H9 (cell line): ENCODE data around the gene FOXR1. TPM values are rescaled to one million over a fixed set of nuclear protein-coding genes. Genes with fewer than 3 reads are reported as not detected.

Experiments used
- DNase-seq: peaks from one replicate; pipeline ENCODE4 v3.0.0-alpha.2; 2017
- H2AFZ ChIP-seq: one replicate; pipeline ENCODE4 v1.6.1; 2013; ENCODE audit warnings: mild to moderate bottlenecking, low read length, control low read depth, moderate library complexity
- H2AK5ac ChIP-seq: 2 replicates; pipeline ENCODE4 v1.6.1; 2013; ENCODE audit warnings: low read length, control low read depth, mixed read lengths; ENCODE audit not compliant: insufficient read length
- H2BK120ac ChIP-seq: one replicate; pipeline ENCODE4 v1.6.1; 2013; ENCODE audit warnings: low read depth, mild to moderate bottlenecking, low read length, control low read depth, inconsistent platforms; ENCODE audit not compliant: poor library complexity, severe bottlenecking
- H2BK12ac ChIP-seq: 2 replicates; pipeline ENCODE4 v1.6.1; 2013; ENCODE audit warnings: low read length, control low read depth, mixed read lengths, low read depth; ENCODE audit not compliant: insufficient read length
- H2BK15ac ChIP-seq: 2 replicates; pipeline ENCODE4 v1.6.1; 2013; ENCODE audit warnings: low read depth, low read length, control low read depth
- H2BK20ac ChIP-seq: one replicate; pipeline ENCODE4 v1.6.1; 2013; ENCODE audit warnings: low read depth, mild to moderate bottlenecking, low read length, control low read depth, inconsistent platforms; ENCODE audit not compliant: poor library complexity, severe bottlenecking
- H2BK5ac ChIP-seq: 2 replicates; pipeline ENCODE4 v1.6.1; 2013; ENCODE audit warnings: low read length, control low read depth, mixed read lengths; ENCODE audit not compliant: insufficient read length
- H3K14ac ChIP-seq: 2 replicates; pipeline ENCODE4 v1.6.1; 2013; ENCODE audit warnings: low read length, control low read depth; ENCODE audit not compliant: insufficient read depth
- H3K18ac ChIP-seq: 2 replicates; pipeline ENCODE4 v1.6.1; 2013; ENCODE audit warnings: low read depth, mild to moderate bottlenecking, mixed read lengths, low read length, control low read depth; ENCODE audit not compliant: insufficient read length
- H3K23ac ChIP-seq: 2 replicates; pipeline ENCODE4 v1.6.1; 2013; ENCODE audit warnings: low read length, control low read depth, mixed read lengths, low read depth; ENCODE audit not compliant: insufficient read length
- H3K23me2 ChIP-seq: 2 replicates; pipeline ENCODE4 v1.6.1; 2013; ENCODE audit warnings: low read depth, mild to moderate bottlenecking, mixed read lengths, low read length, control low read depth; ENCODE audit not compliant: insufficient read length, poor library complexity, severe bottlenecking
- H3K27ac ChIP-seq: 2 replicates; pipeline ENCODE4 v1.5.1; 2013; ENCODE audit warnings: low read length, control low read depth, mixed read lengths, low read depth; ENCODE audit not compliant: insufficient read length
- H3K27me3 ChIP-seq: 2 replicates; pipeline ENCODE4 v1.6.1; 2013; ENCODE audit warnings: low read length, control low read depth, inconsistent platforms; ENCODE audit not compliant: insufficient read depth
- H3K4ac ChIP-seq: 2 replicates; pipeline ENCODE4 v1.6.1; 2013; ENCODE audit warnings: low read depth, mild to moderate bottlenecking, control low read depth, inconsistent platforms, low read length, moderate library complexity
- H3K4me1 ChIP-seq: 2 replicates; pipeline ENCODE4 v1.6.1; 2013; ENCODE audit warnings: low read length, control low read depth, inconsistent platforms; ENCODE audit not compliant: insufficient read depth
- H3K4me2 ChIP-seq: 2 replicates; pipeline ENCODE4 v1.6.1; 2013; ENCODE audit warnings: low read length, control low read depth, mixed read lengths; ENCODE audit not compliant: insufficient read length, insufficient read depth
- H3K56ac ChIP-seq: 2 replicates; pipeline ENCODE4 v1.6.1; 2013; ENCODE audit warnings: low read depth, mild to moderate bottlenecking, mixed read lengths, low read length, control low read depth; ENCODE audit not compliant: insufficient read length
- H3K79me1 ChIP-seq: 2 replicates; pipeline ENCODE4 v1.6.1; 2013; ENCODE audit warnings: low read depth, mild to moderate bottlenecking, moderate library complexity, low read length, control low read depth, inconsistent platforms; ENCODE audit not compliant: insufficient read depth, poor library complexity, severe bottlenecking
- H3K79me2 ChIP-seq: 2 replicates; pipeline ENCODE4 v1.6.1; 2013; ENCODE audit warnings: low read length, control low read depth, inconsistent platforms; ENCODE audit not compliant: insufficient read depth
- H3K9ac ChIP-seq: 2 replicates; pipeline ENCODE4 v1.6.1; 2013; ENCODE audit warnings: low read length, control low read depth, mixed read lengths; ENCODE audit not compliant: insufficient read length; ENCODE audit errors: extremely low read depth
- H3K9me3 ChIP-seq: one replicate; pipeline ENCODE4 v1.6.1; 2013; ENCODE audit warnings: low read depth, low read length, inconsistent platforms; ENCODE audit not compliant: control insufficient read depth
- H3T11ph ChIP-seq: one replicate; pipeline ENCODE4 v1.6.1; 2013; ENCODE audit warnings: mild to moderate bottlenecking, low read length, control low read depth, inconsistent platforms
- H4K20me1 ChIP-seq: one replicate; pipeline ENCODE4 v1.6.1; 2013; ENCODE audit not compliant: control insufficient read depth, insufficient read length, insufficient read depth
- H4K5ac ChIP-seq: 2 replicates; pipeline ENCODE4 v1.6.1; 2013; ENCODE audit warnings: low read depth, mild to moderate bottlenecking, mixed read lengths, low read length, control low read depth; ENCODE audit not compliant: insufficient read length
- H4K8ac ChIP-seq: replicated peaks from 2 replicates; pipeline ENCODE4 v1.6.1; 2013; ENCODE audit warnings: low read length, control low read depth, mixed read lengths, low read depth; ENCODE audit not compliant: insufficient read length
- H4K91ac ChIP-seq: 2 replicates; pipeline ENCODE4 v1.6.1; 2013; ENCODE audit warnings: low read depth, mild to moderate bottlenecking, moderate library complexity, mixed read lengths, low read length, control low read depth; ENCODE audit not compliant: insufficient read length
- H3K27ac Mint-ChIP-seq, 3 experiments: 2 replicates in 2 of 3; 3 replicates in 1 of 3; pipeline ENCODE4 v1.8.0; 2020 to 2021; ENCODE audit warnings: mixed read lengths in 3 of 3, mild to moderate bottlenecking in 1 of 3, moderate library complexity in 1 of 3
- H3K27me3 Mint-ChIP-seq: 2 replicates; pipeline ENCODE4 v1.8.0; 2021; ENCODE audit warnings: low read depth, mild to moderate bottlenecking, moderate library complexity, mixed read lengths
- H3K36me3 Mint-ChIP-seq, 3 experiments: 2 replicates in 2 of 3; 3 replicates in 1 of 3; pipeline ENCODE4 v1.8.0; 2020 to 2021; ENCODE audit warnings: low read depth in 3 of 3, mixed read lengths in 3 of 3; ENCODE audit not compliant: insufficient read depth in 1 of 3
- H3K4me1 Mint-ChIP-seq, 2 experiments: 2 replicates each; pipeline ENCODE4 v1.8.0; 2020; ENCODE audit warnings: mixed read lengths in 2 of 2
- H3K4me3 Mint-ChIP-seq, 2 experiments: 2 replicates in 1 of 2; 3 replicates in 1 of 2; pipeline ENCODE4 v1.8.0; 2020 to 2021; ENCODE audit warnings: mild to moderate bottlenecking in 2 of 2, mixed read lengths in 2 of 2, moderate library complexity in 1 of 2
- H3K9me3 Mint-ChIP-seq, 2 experiments: 2 replicates in 1 of 2; 3 replicates in 1 of 2; pipeline ENCODE4 v1.8.0; 2020; ENCODE audit warnings: mild to moderate bottlenecking in 2 of 2, mixed read lengths in 2 of 2, moderate library complexity in 1 of 2
- WGBS: extraction: QIAGEN DNeasy Blood & Tissue Kit; methylation state at CpG from one replicate; pipeline ENCODE4 v1.1.7; 2013; ENCODE audit warnings: missing lambda C conversion rate, low lambda C conversion rate, mixed read lengths; ENCODE audit not compliant: insufficient read length; ENCODE audit errors: extremely low coverage; 5-methylcytosine and 5-hydroxymethylcytosine counted together
- total RNA-seq: library from RNA; stranded (reverse); gene quantifications from 2 replicates; pipeline ENCODE4 v1.2.1, GENCODE V29; 2021
- TF ChIP-seq, protein P1 (sequence below): fragments of 200-600 bp; sonication (generic); conservative IDR thresholded peaks from 3 replicates; pipeline ENCODE4 v1.8.0; 2021; ENCODE audit warnings: antibody characterized with exemption, mild to moderate bottlenecking

The FOXR1 gene
- total RNA-seq, 1 experiment from 2014 or later, result not detected

DNA sequence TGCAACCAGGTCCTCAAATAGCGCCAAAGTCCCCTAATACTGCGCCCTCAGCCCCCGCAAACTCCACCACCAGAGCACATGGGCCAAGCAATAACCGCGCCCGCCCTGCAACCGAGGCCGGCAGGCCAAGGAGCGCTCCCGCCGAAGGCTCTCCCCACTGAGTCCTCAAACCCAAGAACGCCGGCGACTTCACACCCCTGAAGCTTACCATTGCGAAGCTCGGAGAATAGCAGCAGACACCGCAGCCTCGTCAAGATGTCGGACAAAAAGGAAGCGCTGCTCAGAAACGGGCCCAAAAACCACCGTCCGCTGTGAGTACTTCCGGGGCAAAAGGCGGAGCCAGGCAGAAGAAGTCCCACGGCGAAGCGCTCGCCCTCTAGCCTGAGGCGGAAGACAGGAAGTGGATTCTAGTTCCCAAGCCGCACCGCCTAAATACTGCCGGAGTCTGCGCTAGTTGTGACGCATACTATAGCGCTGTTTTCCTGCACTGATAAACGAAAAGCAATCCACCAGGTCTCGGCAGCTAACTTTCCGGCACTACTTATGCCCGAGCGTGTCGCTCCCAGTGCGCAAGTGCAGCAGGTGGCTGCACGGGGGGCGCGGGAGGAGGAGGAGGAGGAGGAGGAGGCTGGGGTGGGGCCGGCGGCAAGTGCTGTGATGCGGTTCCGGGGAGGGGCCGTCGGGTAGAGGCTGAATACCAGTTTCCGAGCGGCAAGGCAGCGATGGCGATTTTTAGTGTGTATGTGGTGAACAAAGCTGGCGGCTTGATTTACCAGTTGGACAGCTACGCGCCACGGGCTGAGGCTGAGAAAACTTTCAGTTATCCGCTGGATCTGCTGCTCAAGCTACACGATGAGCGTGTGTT lies 46.7 kb downstream of the FOXR1 start, which contains the start of the genes RPS25 and TRAPPC4:
RPS25 (minus strand) TSS at position 270 of the 865 bp plus-strand sequence; CDS start at position 211, 59 bp downstream.
TRAPPC4 (plus strand) TSS at position 693 of the 865 bp plus-strand sequence; CDS start at position 723, 30 bp downstream.
- H3K27ac Mint-ChIP-seq, result peak within 1 kb of the TSS; percentile 99 to 100 (median 99)
- peak within 1 kb of the TSS; percentile 20 for H3T11ph ChIP-seq
- no peaks in the 10 kb centered on the region for H4K20me1 ChIP-seq
- no peaks in the 10 kb centered on the region; the same call in 1 of the 2 replicates for H3K27me3 Mint-ChIP-seq
- H3K27me3 ChIP-seq, result no peaks in the 10 kb centered on the region
- H2BK12ac ChIP-seq, result no peak within 1 kb of the TSS
- H3K4me3 Mint-ChIP-seq, result peak within 1 kb of the TSS; percentile 97 to 99
- H3K9ac ChIP-seq, result peak within 1 kb of the TSS; percentile 95
- H2AK5ac ChIP-seq, result no peak within 1 kb of the TSS
- H3K9me3 Mint-ChIP-seq, result no peaks in the 10 kb centered on the region
- H3K18ac ChIP-seq, result peak within 1 kb of the TSS; percentile 82
- peak within 1 kb of the TSS; percentile 71 for H3K4me2 ChIP-seq
- no peak within 1 kb of the TSS for H2BK120ac ChIP-seq
- peak within 1 kb of the TSS; percentile 88 for H2AFZ ChIP-seq
- DNase-seq, result peak; percentile 97
- H4K5ac ChIP-seq, result no peak within 1 kb of the TSS
- H2BK15ac ChIP-seq, result no peak within 1 kb of the TSS
- H4K91ac ChIP-seq, result no peak within 1 kb of the TSS
- no peak within 1 kb of the TSS for H4K8ac ChIP-seq
- H3K14ac ChIP-seq, result peak within 1 kb of the TSS; percentile 92
- H3K27ac ChIP-seq, result peak within 1 kb of the TSS; percentile 69
- no peaks in the 10 kb centered on the region for H3K4me1 ChIP-seq
- peaks cover 10 to 22% of the 10 kb centered on the region in 2 experiments for H3K4me1 Mint-ChIP-seq
- peaks cover 2% of the 10 kb centered on the region for H3K79me1 ChIP-seq
- no peaks in the 10 kb centered on the region for H3K9me3 ChIP-seq
- WGBS, result no CpG with 5 or more reads among the region's 63 CpGs
- TF ChIP-seq, protein P1, sequence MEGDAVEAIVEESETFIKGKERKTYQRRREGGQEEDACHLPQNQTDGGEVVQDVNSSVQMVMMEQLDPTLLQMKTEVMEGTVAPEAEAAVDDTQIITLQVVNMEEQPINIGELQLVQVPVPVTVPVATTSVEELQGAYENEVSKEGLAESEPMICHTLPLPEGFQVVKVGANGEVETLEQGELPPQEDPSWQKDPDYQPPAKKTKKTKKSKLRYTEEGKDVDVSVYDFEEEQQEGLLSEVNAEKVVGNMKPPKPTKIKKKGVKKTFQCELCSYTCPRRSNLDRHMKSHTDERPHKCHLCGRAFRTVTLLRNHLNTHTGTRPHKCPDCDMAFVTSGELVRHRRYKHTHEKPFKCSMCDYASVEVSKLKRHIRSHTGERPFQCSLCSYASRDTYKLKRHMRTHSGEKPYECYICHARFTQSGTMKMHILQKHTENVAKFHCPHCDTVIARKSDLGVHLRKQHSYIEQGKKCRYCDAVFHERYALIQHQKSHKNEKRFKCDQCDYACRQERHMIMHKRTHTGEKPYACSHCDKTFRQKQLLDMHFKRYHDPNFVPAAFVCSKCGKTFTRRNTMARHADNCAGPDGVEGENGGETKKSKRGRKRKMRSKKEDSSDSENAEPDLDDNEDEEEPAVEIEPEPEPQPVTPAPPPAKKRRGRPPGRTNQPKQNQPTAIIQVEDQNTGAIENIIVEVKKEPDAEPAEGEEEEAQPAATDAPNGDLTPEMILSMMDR, result no peak
- no peak within 1 kb of the TSS for H2BK20ac ChIP-seq
- peaks cover 10% of the 10 kb centered on the region for H3K23me2 ChIP-seq
- peaks cover 51 to 78% (median 75%) of the 10 kb centered on the region in 3 experiments for H3K36me3 Mint-ChIP-seq
- no peak within 1 kb of the TSS; the same call in 1 of the 2 replicates for H3K4ac ChIP-seq
- H2BK5ac ChIP-seq, result no peak within 1 kb of the TSS
- H3K79me2 ChIP-seq, result peaks cover 15% of the 10 kb centered on the region; the same call in 1 of the 2 replicates
- H3K23ac ChIP-seq, result no peak within 1 kb of the TSS
- no peak within 1 kb of the TSS for H3K56ac ChIP-seq
